GM23338 (cell line): ENCODE results near the gene ZIC2.

Experiments
- EZH2phosphoT487 ChIP-seq: fragments of 200-600 bp; sonication (generic); IDR thresholded peaks from one replicate; pipeline ENCODE4 v1.8.1; 2018; ENCODE audit warnings: antibody characterized with exemption; ENCODE audit not compliant: unreplicated experiment
- POLR2AphosphoS5 ChIP-seq: IDR thresholded peaks from 2 replicates; pipeline ENCODE4 v1.6.1; 2016; ENCODE audit warnings: antibody characterized with exemption, low read depth
- TF ChIP-seq, protein P1 (sequence below), 2 experiments: fragments of 200-600 bp in 1 of 2; sonication (generic) in 1 of 2; conservative IDR thresholded peaks; 2 replicates each; pipeline versions ENCODE4 v1.5.1 to v1.6.1; 2016 to 2017; ENCODE audit warnings: antibody characterized with exemption in 2 of 2, low read depth in 2 of 2, mild to moderate bottlenecking in 2 of 2, moderate library complexity in 1 of 2

DNA sequence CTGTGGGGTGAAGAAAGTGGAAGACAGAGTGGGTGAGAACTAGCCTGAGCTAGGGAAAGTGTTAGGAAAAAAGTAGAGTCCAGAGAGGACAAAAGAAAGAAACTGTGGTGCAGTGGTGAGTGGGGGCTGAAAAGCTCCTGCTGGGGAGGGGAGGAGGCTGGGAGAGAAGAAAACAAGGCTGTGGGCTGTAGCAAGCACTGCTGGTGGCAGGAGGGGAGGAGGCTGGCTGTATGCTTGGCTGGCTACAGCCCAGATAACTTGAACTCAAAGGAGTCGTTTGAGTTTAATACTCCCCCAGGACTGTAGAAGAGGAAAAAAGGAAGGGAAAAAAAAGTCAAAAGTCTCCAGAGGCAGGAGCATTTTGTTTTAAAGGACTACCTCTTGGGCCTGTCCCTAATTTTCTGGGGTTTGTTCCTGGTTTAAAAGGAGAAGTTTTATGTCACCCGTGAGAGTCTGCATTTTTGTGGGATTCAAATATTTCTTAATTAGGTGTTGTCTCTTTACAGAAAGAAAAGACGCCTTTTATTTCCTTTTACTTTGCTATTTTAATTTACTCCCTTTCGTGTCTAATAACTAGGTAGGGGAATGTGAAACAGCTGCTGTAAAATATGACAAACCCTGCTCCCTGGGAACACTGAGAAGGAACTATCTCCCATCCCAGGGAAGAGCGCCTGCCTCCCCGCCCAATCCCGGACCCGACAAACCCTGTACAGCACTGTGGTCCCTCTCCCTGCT lies 31.7 kb upstream of the ZIC2 start:
- TF ChIP-seq EZH2phosphoT487, result no peak
- TF ChIP-seq, protein P1, sequence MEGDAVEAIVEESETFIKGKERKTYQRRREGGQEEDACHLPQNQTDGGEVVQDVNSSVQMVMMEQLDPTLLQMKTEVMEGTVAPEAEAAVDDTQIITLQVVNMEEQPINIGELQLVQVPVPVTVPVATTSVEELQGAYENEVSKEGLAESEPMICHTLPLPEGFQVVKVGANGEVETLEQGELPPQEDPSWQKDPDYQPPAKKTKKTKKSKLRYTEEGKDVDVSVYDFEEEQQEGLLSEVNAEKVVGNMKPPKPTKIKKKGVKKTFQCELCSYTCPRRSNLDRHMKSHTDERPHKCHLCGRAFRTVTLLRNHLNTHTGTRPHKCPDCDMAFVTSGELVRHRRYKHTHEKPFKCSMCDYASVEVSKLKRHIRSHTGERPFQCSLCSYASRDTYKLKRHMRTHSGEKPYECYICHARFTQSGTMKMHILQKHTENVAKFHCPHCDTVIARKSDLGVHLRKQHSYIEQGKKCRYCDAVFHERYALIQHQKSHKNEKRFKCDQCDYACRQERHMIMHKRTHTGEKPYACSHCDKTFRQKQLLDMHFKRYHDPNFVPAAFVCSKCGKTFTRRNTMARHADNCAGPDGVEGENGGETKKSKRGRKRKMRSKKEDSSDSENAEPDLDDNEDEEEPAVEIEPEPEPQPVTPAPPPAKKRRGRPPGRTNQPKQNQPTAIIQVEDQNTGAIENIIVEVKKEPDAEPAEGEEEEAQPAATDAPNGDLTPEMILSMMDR (conservative IDR thresholded peaks at IDR 0.05; ENCODE audit: low read depth in 2 of 2), result no peak
- TF ChIP-seq POLR2AphosphoS5, result no peak
